ENCODE measurements around the gene ZBTB21. TPM values are rescaled to one million over a fixed set of nuclear protein-coding genes. Genes with fewer than 3 reads are reported as not detected.

ZBTB21 gene
- total and polyA plus RNA-seq, 2 experiments from 2014 or later = 10.0 to 11.0 TPM

GRCh38 chr21:41941941-41942340, 68.2 kb downstream of the ZBTB21 start:
- Histone ChIP-seq H3K36me3 (ENCODE audit: insufficient read depth) (no peaks in the 10 kb centered on the region), H4K20me1 (replicated peaks; ENCODE audit: insufficient read depth) (no peaks in the 10 kb centered on the region; the same call in 1 of the 2 replicates), H3K4me2 (no peak overlapping the region), H3K4me3 (no peak overlapping the region), H3F3A (replicated peaks; ENCODE audit: low read depth) (no peaks in the 10 kb centered on the region), H3K9me2 (ENCODE audit: insufficient read depth) (no peaks in the 10 kb centered on the region), H3K4me1 (ENCODE audit: insufficient read depth) (no peaks in the 10 kb centered on the region), H3K27ac (ENCODE audit: low read depth) (no peak overlapping the region), H2AFZ (no peak overlapping the region), H3K79me2 (replicated peaks; ENCODE audit: insufficient read depth) (peaks cover 32% of the 10 kb centered on the region), H3K27me3 (ENCODE audit: insufficient read depth) (no peaks in the 10 kb centered on the region)
- TF ChIP-seq JUNB (IDR thresholded peaks at IDR 0.05; ENCODE audit: unreplicated experiment) (no peak), REST (IDR thresholded peaks at IDR 0.05; ENCODE audit: unreplicated experiment) (no peak), EZH2 (IDR thresholded peaks at IDR 0.05; ENCODE audit: low read depth, unreplicated experiment) (no peak), CREB1 (CRISPR knock-in tag; IDR thresholded peaks at IDR 0.05; ENCODE audit: low read depth) (no peak)
- no peak overlapping the region for H3K27ac Mint-ChIP-seq
- ATAC-seq (no peak), DNase-seq (ENCODE audit: low spot score) (no peak)
- peaks cover 4% of the 10 kb centered on the region for H3K4me1 Mint-ChIP-seq
- H3K36me3 Mint-ChIP-seq (ENCODE audit: low read depth) = no peaks in the 10 kb centered on the region
- H3K27me3 Mint-ChIP-seq (ENCODE audit: insufficient read depth, low read depth, poor library complexity) = peaks cover 5% of the 10 kb centered on the region
- H3K4me3 Mint-ChIP-seq = no peak overlapping the region
- H3K9me3 Mint-ChIP-seq = no peaks in the 10 kb centered on the region

GRCh38 chr21:41940431-41940830, 69.7 kb downstream of the ZBTB21 start:
- Mint-ChIP-seq H3K27me3 (ENCODE audit: insufficient read depth, low read depth, poor library complexity) (peaks cover 5% of the 10 kb centered on the region), H3K36me3 (ENCODE audit: low read depth) (no peaks in the 10 kb centered on the region), H3K9me3 (no peaks in the 10 kb centered on the region), H3K4me3 (no peak overlapping the region), H3K4me1 (peaks cover 4% of the 10 kb centered on the region), H3K27ac (no peak overlapping the region)
- Histone ChIP-seq H3K4me2 (no peak overlapping the region), H3K36me3 (ENCODE audit: insufficient read depth) (no peaks in the 10 kb centered on the region), H3K27ac (ENCODE audit: low read depth) (no peak overlapping the region), H4K20me1 (replicated peaks; ENCODE audit: insufficient read depth) (no peaks in the 10 kb centered on the region; the same call in 1 of the 2 replicates), H2AFZ (no peak overlapping the region), H3K4me3 (no peak overlapping the region), H3K9me2 (ENCODE audit: insufficient read depth) (0 out of 2 replicates have a peak, but pooled peaks cover 4% of the 10 kb centered on the region), H3K79me2 (replicated peaks; ENCODE audit: insufficient read depth) (peaks cover 21% of the 10 kb centered on the region), H3F3A (replicated peaks; ENCODE audit: low read depth) (no peaks in the 10 kb centered on the region), H3K27me3 (ENCODE audit: insufficient read depth) (no peaks in the 10 kb centered on the region), H3K4me1 (ENCODE audit: insufficient read depth) (no peaks in the 10 kb centered on the region)
- no peak for TF ChIP-seq REST (IDR thresholded peaks at IDR 0.05; ENCODE audit: unreplicated experiment)
- TF ChIP-seq NANOG (IDR thresholded peaks at IDR 0.05; ENCODE audit: borderline replicate concordance) = no peak
- TF ChIP-seq POLR2AphosphoS5 (IDR thresholded peaks at IDR 0.05; ENCODE audit: low read depth) = no peak
- TF ChIP-seq CTCF (conservative IDR thresholded peaks at IDR 0.05; ENCODE audit: low read depth in 2 of 2) = no peak
- no peak for TF ChIP-seq STAT1 (IDR thresholded peaks at IDR 0.05; ENCODE audit: unreplicated experiment)
- ATAC-seq (no peak), DNase-seq (ENCODE audit: low spot score) (no peak)
